Neuron (in vitro differentiated cells): ENCODE results near the gene UNC13D.
"Not testable (repeated sequence)": the region's sequence is repeated elsewhere in the genome, so short reads cannot be mapped to it uniquely, and the experiment has no call there.

Experiments used
- H2AFZ ChIP-seq: one replicate; pipeline ENCODE4 v1.6.1; 2013; ENCODE audit warnings: low read depth, mild to moderate bottlenecking, inconsistent platforms, low read length, moderate library complexity
- H3K27me3 ChIP-seq: one replicate; pipeline ENCODE4 v1.6.1; 2013; ENCODE audit warnings: low read length; ENCODE audit not compliant: insufficient read depth
- H3K36me3 ChIP-seq: one replicate; pipeline ENCODE4 v1.6.1; 2013; ENCODE audit warnings: low read length; ENCODE audit not compliant: insufficient read depth
- H3K4me1 ChIP-seq: one replicate; pipeline ENCODE4 v1.6.1; 2013; ENCODE audit warnings: low read length; ENCODE audit not compliant: insufficient read depth
- H3K4me3 ChIP-seq: 2 replicates; pipeline ENCODE4 v1.5.1; 2013; ENCODE audit warnings: mild to moderate bottlenecking, low read length, moderate library complexity
- H3K9me3 ChIP-seq: one replicate; pipeline ENCODE4 v1.6.1; 2013; ENCODE audit warnings: low read length

Gene UNC13D

DNA sequence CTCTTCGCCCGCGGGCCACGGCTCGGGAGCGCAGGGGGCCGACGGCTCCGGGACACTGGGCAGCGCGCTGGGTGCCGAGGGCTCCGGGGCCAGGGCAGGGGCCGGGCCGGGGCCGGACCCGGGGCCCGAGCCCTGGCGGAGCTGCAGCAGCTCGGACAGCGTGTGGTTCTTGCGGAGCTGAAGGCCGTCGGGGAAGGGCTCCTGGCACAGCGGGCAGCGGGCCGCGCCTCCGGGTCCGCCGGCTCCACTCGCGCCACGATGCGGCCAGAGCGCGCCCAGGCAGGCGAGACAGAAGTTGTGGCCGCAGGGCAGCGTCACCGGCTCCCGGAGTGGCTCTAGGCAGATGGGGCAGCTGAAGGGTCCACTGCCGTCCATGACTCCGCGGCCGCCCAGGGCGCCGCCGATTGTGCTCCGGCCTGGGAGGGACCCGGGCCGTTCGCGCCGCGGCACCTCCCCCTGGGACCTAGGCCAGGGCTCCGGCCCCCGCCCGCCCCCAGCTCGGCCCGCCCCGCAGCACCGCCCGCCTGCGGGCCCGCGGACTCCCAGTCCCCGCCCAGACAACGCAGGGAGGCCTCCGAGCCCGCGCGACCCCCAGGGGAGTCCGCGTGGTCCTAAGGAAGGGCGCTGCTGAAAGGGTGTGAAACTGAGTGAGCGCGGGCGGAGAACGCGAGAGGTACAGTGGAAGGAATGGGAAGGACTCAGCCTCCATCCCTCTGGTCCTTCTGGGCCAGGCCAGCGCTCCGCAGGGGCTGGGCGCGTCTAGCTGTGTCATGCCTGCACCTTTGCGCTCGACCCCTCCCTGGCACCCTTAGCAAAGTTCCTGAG, 34.2 kb upstream of the UNC13D start, which contains the start of gene TRIM47:
TRIM47 (minus strand) TSS at position 408 of the 825 bp plus-strand sequence; CDS start at position 375, 33 bp downstream.
- peak within 1 kb of the TSS; percentile 21 for H3K4me3 ChIP-seq
- H3K36me3 ChIP-seq = no peaks in the 10 kb centered on the region
- peak within 1 kb of the TSS; percentile 68 for H2AFZ ChIP-seq
- H3K27me3 ChIP-seq = peaks cover 56% of the 10 kb centered on the region
- no peaks in the 10 kb centered on the region for H3K9me3 ChIP-seq
- peaks cover 4% of the 10 kb centered on the region for H3K4me1 ChIP-seq

DNA sequence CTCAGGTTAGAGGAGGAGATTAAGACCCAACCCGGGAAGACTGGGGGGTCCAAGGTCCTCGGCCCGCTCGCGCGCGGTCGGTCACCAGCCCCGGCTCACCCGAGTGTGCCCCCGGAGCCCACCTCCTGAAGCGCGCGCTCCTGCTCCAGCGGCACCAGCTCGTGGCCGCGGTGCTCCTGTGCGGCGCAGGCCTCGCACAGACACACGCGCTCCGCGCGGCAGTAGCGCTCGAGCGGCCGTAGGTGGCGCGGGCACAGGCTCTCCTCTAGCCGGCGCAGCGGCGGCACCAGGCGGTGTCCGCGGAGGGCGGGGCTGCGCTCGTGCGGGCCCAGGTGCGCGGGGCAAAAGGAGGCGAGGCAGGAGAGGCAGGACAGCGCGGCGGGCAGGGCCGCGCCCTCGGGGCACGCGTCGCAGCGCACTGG, 33.6 kb upstream of the UNC13D start:
- H3K4me3 ChIP-seq = peak overlapping the region; percentile 21
- H2AFZ ChIP-seq = peak overlapping the region; percentile 68
- H3K27me3 ChIP-seq = peaks cover 56% of the 10 kb centered on the region
- no peaks in the 10 kb centered on the region for H3K36me3 ChIP-seq
- H3K4me1 ChIP-seq = peaks cover 9% of the 10 kb centered on the region
- no peaks in the 10 kb centered on the region for H3K9me3 ChIP-seq

- Histone ChIP-seq H3K4me3 (peak overlapping the region; percentile 21), H2AFZ (peak overlapping the region; percentile 68), H3K27me3 (peaks cover 56% of the 10 kb centered on the region), H3K9me3 (no peaks in the 10 kb centered on the region), H3K36me3 (no peaks in the 10 kb centered on the region), H3K4me1 (peaks cover 15% of the 10 kb centered on the region)
Measured at GRCh38 chr17:75876938-75877751, 32.9 kb upstream of the UNC13D start.

- no peak overlapping the region for H3K4me3 ChIP-seq
- no peaks in the 10 kb centered on the region for H3K9me3 ChIP-seq
- H3K36me3 ChIP-seq = no peaks in the 10 kb centered on the region
- H3K27me3 ChIP-seq = peaks cover 56% of the 10 kb centered on the region
- peaks cover 15% of the 10 kb centered on the region for H3K4me1 ChIP-seq
- no peak overlapping the region for H2AFZ ChIP-seq
Measured at GRCh38 chr17:75876190-75876937, 32.2 kb upstream of the UNC13D start.

- Histone ChIP-seq H3K4me1 (peaks cover 15% of the 10 kb centered on the region), H3K36me3 (no peaks in the 10 kb centered on the region), H2AFZ (no peak overlapping the region), H3K9me3 (no peaks in the 10 kb centered on the region), H3K27me3 (peaks cover 56% of the 10 kb centered on the region), H3K4me3 (no peak overlapping the region)
Measured at GRCh38 chr17:75875940-75876189, 31.7 kb upstream of the UNC13D start.

- Histone ChIP-seq H3K36me3 (no peaks in the 10 kb centered on the region), H3K9me3 (no peaks in the 10 kb centered on the region), H2AFZ (no peak overlapping the region), H3K4me3 (no peak overlapping the region), H3K27me3 (peaks cover 51% of the 10 kb centered on the region), H3K4me1 (peaks cover 15% of the 10 kb centered on the region)
Measured at GRCh38 chr17:75875182-75875939, 31.2 kb upstream of the UNC13D start.

- H2AFZ ChIP-seq = no peak overlapping the region
- peaks cover 47% of the 10 kb centered on the region for H3K27me3 ChIP-seq
- H3K9me3 ChIP-seq = no peaks in the 10 kb centered on the region
- H3K36me3 ChIP-seq = no peaks in the 10 kb centered on the region
- H3K4me1 ChIP-seq = peaks cover 18% of the 10 kb centered on the region
- H3K4me3 ChIP-seq = no peak overlapping the region
Measured at GRCh38 chr17:75874323-75875181, 30.3 kb upstream of the UNC13D start.

DNA sequence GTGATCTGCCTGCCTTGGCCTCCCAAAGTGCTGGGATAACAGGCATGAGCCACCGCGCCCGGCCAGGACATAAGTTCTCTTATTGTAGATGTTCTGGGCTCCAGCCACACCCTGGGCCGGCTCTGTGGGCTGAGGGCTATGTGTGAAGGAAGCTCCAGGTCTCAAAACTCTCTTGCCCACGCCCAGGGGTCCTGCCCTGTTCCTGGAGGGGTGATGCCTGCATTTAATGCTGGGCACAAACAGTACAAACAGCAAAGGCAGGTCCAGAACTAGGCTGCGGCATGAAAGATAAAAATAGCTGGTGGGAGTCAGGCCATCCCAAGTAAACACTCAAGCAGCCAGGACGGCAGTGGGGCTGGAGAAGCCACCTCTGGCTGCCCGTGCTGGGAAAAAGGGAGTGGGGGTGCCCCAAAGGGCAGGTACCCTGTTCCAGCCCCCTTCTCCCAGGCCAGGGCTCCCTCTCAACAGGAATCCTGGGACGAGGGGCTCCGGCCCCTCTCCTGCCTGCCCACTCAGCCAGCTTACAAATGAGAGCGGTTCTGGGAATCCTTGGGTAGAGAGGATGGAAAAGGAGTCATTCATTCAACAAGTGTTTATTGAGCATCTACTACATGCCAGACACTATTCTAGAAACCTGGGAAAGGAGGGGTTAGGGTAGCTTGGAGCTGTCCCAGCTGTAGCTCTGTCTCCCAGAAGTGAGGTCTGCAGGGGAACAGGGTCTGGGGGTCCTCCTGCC, 29.6 kb upstream of the UNC13D start:
- H3K4me3 ChIP-seq = no peak overlapping the region
- H3K9me3 ChIP-seq = no peaks in the 10 kb centered on the region
- H2AFZ ChIP-seq = no peak overlapping the region
- H3K27me3 ChIP-seq = peaks cover 39% of the 10 kb centered on the region
- peaks cover 20% of the 10 kb centered on the region for H3K4me1 ChIP-seq
- H3K36me3 ChIP-seq = no peaks in the 10 kb centered on the region

DNA sequence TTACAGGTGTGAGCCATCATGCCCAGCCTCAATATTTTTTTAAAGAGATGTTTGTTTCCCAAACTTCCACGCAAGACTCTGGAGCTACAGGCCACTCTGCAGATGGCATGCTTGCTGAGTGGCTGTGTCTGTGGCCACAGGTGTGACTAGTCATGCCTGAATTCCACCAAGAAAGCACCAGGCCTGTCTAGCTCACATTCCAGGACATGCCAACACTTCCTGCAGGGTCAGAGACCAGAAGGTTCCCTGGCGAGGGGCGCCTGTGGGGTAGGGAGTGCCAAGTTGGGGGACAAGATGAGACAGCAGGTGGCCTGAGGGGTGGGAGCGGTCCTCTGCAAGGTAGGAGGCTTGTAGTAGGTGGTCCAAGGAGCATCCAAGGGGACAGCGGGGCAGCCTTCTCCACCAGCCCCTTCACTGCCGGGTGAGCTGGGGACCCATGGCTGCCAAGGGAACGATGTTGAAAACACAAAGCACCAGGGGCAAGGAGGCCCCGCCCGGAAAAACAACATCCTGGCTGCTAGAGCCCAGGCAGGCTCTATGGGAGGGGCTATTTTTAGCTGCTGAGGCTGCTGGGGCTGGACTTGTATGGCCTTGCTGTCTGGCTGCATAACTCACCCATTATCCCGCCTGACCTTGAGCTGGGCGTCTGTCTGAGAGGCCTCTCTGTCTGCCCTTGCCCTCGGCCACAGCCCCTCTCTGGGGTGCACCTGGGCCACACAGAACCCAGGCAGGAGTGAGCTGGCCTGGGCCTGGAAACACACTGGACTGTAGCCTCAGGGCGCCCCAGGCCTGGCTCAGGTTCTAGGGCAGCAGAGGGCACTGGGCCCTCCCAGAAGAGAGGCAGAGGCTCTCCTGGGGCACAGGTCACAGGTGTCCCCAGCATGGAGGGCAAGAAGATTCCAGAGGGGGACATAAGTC, 28.5 kb upstream of the UNC13D start:
- no peak overlapping the region for H3K4me3 ChIP-seq
- peaks cover 20% of the 10 kb centered on the region for H3K4me1 ChIP-seq

DNA sequence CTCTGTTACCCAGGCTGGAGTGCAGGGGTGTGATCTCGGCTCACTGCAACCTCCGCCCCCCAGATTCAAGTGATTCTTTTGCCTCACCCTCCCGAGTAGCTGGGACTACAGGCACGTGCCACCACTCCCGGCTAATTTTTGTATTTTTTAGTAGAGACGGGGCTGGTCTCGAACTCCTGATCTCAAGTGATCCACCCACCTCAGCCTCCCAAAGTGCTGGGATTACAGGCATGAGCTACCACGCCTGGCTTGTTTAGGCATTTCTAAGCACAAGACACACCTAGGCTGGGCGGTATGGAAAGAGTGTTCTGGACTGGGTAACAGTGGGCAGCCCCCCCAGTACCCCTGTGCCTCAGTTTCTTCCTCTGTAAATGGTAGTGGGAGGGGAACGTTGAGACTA, 26.0 kb upstream of the UNC13D start:
- not testable (repeated sequence) for H2AFZ ChIP-seq, H3K9me3 ChIP-seq, H3K36me3 ChIP-seq, H3K27me3 ChIP-seq, H3K4me3 ChIP-seq
- peaks cover 18% of the 10 kb centered on the region for H3K4me1 ChIP-seq

More for the DNA sequence above, 28.5 kb upstream of the UNC13D start:
- Histone ChIP-seq H3K9me3 (no peaks in the 10 kb centered on the region), H3K27me3 (peaks cover 30% of the 10 kb centered on the region), H2AFZ (no peak overlapping the region), H3K36me3 (no peaks in the 10 kb centered on the region)
